Measurements from ENCODE around the gene AFF3.
"Not testable (repeated sequence)": the region's sequence is repeated elsewhere in the genome, so short reads cannot be mapped to it uniquely, and the experiment has no call there.

The AFF3 gene

GRCh38 chr2:100142393-100142792, at the start of gene AFF3:
Gene AFF3, minus strand, starts transcription at chr2:100142590. Its CDS starts 38,136 bp downstream, at chr2:100104454.
- DNase-seq: no peak

- no peak for DNase-seq
Observed at GRCh38 chr2:100189387-100189786, 47.0 kb upstream of the AFF3 start.

- DNase-seq: no peak
Observed at GRCh38 chr2:100188326-100188725, 45.9 kb upstream of the AFF3 start.

- no peak for DNase-seq
Observed at GRCh38 chr2:100186126-100186525, 43.7 kb upstream of the AFF3 start.

- DNase-seq: no peak
Observed at GRCh38 chr2:100185516-100185915, 43.1 kb upstream of the AFF3 start.

- DNase-seq: no peak
Observed at GRCh38 chr2:100185105-100185504, 42.7 kb upstream of the AFF3 start.

GRCh38 chr2:100184055-100184737, 41.8 kb upstream of the AFF3 start:
- DNase-seq: no peak

- DNase-seq: no peak
Observed at GRCh38 chr2:100182494-100183361, 40.3 kb upstream of the AFF3 start.

- no peak for DNase-seq
Observed at GRCh38 chr2:100180503-100180902, 38.1 kb upstream of the AFF3 start.

GRCh38 chr2:100179806-100180205, 37.4 kb upstream of the AFF3 start:
- no peak for DNase-seq

GRCh38 chr2:100178864-100179263, 36.5 kb upstream of the AFF3 start:
- DNase-seq: no peak

- DNase-seq: no peak
Observed at GRCh38 chr2:100178085-100178788, 35.8 kb upstream of the AFF3 start.

- DNase-seq: no peak
Observed at GRCh38 chr2:100176925-100177324, 34.5 kb upstream of the AFF3 start.

- DNase-seq: no peak
Observed at GRCh38 chr2:100174026-100174431, 31.6 kb upstream of the AFF3 start.

GRCh38 chr2:100166701-100167100, 24.3 kb upstream of the AFF3 start:
- DNase-seq: no peak

GRCh38 chr2:100163605-100164004, 21.2 kb upstream of the AFF3 start:
- no peak for DNase-seq

GRCh38 chr2:100161945-100162620, 19.7 kb upstream of the AFF3 start:
- DNase-seq: no peak

GRCh38 chr2:100160396-100160795, 18.0 kb upstream of the AFF3 start:
- no peak for DNase-seq

- DNase-seq: not testable (repeated sequence)
Observed at GRCh38 chr2:100151832-100152231, 9.4 kb upstream of the AFF3 start.

- no peak for DNase-seq
Observed at GRCh38 chr2:100151310-100151709, 8.9 kb upstream of the AFF3 start.

GRCh38 chr2:100148883-100149282, 6.5 kb upstream of the AFF3 start:
- DNase-seq: no peak

GRCh38 chr2:100146657-100146960, 4.2 kb upstream of the AFF3 start:
- DNase-seq: no peak
